Measurements from ENCODE around the gene OPRPN. TPM values are rescaled to one million over a fixed set of nuclear protein-coding genes. Genes with fewer than 3 reads are reported as not detected.

OPRPN gene
- total RNA-seq, 1 donor from 2014 or later, result not detected

DNA sequence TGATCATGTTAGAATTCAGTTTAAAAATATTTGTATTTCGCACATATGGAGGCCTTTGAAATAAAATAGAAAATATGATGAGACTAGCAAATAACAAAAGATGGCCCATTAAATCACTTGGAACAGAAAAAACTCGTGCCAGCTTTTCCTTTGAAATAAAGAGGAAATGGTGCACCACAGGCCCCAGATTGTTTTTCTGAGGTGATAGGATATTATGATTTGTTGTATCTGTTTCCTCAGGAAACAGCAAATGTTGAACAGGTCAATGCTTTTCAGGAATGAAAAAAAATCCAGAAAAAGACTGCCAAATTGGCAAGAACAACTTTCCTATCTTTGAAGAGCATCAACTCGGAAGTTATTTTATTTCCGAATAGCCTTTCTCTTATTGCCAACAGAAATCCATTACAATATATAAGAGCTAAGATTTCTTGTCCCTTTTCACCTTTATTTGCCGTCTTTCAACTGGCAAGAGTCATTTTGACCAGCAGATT lies 15.0 kb upstream of the OPRPN start, which contains the start of gene SMR3B:
TSS of gene SMR3B (plus strand) at position 441 of the 491 bp plus-strand sequence. CDS start 1,380 bp downstream, outside the sequence.
- Mint-ChIP-seq H3K9me3 (ENCODE audit: unreplicated experiment) (no peaks in the 10 kb centered on the region), H3K4me1 (ENCODE audit: low read depth, unreplicated experiment) (no peaks in the 10 kb centered on the region), H3K27me3 (ENCODE audit: unreplicated experiment) (no peaks in the 10 kb centered on the region), H3K36me3 (ENCODE audit: unreplicated experiment) (no peaks in the 10 kb centered on the region), H3K4me3 (ENCODE audit: unreplicated experiment) (no peak within 1 kb of the TSS), H3K27ac (ENCODE audit: unreplicated experiment) (no peak within 1 kb of the TSS)
- DNase-seq, result no peak
- no peak for TF ChIP-seq CTCF (IDR thresholded peaks at IDR 0.05; ENCODE audit: partially characterized antibody, unreplicated experiment)

GRCh38 chr4:70392057-70392776 lies 5.5 kb upstream of the OPRPN start:
- no peaks in the 10 kb centered on the region for H3K4me1 Mint-ChIP-seq (ENCODE audit: low read depth, unreplicated experiment)
- no peak for TF ChIP-seq CTCF (IDR thresholded peaks at IDR 0.05; ENCODE audit: partially characterized antibody, unreplicated experiment)
- no peak overlapping the region for H3K27ac Mint-ChIP-seq (ENCODE audit: unreplicated experiment)
- H3K27me3 Mint-ChIP-seq (ENCODE audit: unreplicated experiment), result no peaks in the 10 kb centered on the region
- no peak for DNase-seq
- no peaks in the 10 kb centered on the region for H3K9me3 Mint-ChIP-seq (ENCODE audit: unreplicated experiment)
- no peaks in the 10 kb centered on the region for H3K36me3 Mint-ChIP-seq (ENCODE audit: unreplicated experiment)
- H3K4me3 Mint-ChIP-seq (ENCODE audit: unreplicated experiment), result no peak overlapping the region

DNA sequence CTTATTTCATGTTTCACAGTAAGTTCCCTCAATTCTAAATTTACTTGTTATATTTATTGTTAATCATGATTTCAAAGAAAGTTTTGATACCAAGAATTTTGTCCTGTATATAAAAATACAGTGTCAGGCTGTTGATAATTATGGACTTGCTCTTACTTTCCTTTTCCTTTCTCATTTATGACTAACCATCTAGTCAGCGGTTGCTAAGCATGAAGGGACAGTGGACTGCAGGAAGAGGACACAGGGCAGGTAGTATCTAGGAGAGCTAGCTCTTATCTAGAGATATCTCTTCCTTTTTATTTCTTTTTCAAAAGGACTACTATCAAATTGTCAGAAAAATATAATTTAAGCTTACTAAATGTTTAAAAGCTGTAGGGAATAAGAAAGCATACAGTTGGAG lies 1.6 kb downstream of the OPRPN start:
- no peaks in the 10 kb centered on the region for H3K27me3 Mint-ChIP-seq (ENCODE audit: unreplicated experiment)
- no peak overlapping the region for H3K4me3 Mint-ChIP-seq (ENCODE audit: unreplicated experiment)
- no peaks in the 10 kb centered on the region for H3K4me1 Mint-ChIP-seq (ENCODE audit: low read depth, unreplicated experiment)
- H3K9me3 Mint-ChIP-seq (ENCODE audit: unreplicated experiment), result no peaks in the 10 kb centered on the region
- no peak for TF ChIP-seq CTCF (IDR thresholded peaks at IDR 0.05; ENCODE audit: partially characterized antibody, unreplicated experiment)
- DNase-seq, result no peak
- H3K27ac Mint-ChIP-seq (ENCODE audit: unreplicated experiment), result no peak overlapping the region
- no peaks in the 10 kb centered on the region for H3K36me3 Mint-ChIP-seq (ENCODE audit: unreplicated experiment)

DNA sequence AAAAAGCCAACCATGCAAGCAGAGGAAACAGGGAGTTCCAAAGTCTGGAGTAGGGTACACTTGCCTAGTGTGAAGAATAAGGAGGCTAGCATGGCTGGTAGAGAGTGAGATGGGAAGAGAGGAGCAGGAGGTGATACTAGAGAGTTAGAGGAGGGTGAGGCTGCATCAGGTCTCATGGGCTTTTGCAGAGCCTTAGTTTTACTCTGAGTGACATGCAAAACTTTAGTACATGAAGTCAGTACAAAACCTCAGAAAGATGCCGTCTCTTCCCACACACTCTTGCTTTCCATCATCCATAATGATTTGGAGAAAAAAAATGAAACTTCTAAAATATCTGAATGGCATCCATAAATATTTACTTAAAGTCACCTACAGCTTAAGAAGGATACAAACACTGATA lies 5.0 kb downstream of the OPRPN start:
- Mint-ChIP-seq H3K4me1 (ENCODE audit: low read depth, unreplicated experiment) (no peaks in the 10 kb centered on the region), H3K9me3 (ENCODE audit: unreplicated experiment) (no peaks in the 10 kb centered on the region), H3K27ac (ENCODE audit: unreplicated experiment) (no peak overlapping the region), H3K27me3 (ENCODE audit: unreplicated experiment) (no peaks in the 10 kb centered on the region), H3K36me3 (ENCODE audit: unreplicated experiment) (no peaks in the 10 kb centered on the region), H3K4me3 (ENCODE audit: unreplicated experiment) (no peak overlapping the region)
- DNase-seq, result no peak
- TF ChIP-seq CTCF (IDR thresholded peaks at IDR 0.05; ENCODE audit: partially characterized antibody, unreplicated experiment), result no peak

- no peaks in the 10 kb centered on the region for H3K36me3 Mint-ChIP-seq (ENCODE audit: unreplicated experiment)
- DNase-seq, result no peak
- no peaks in the 10 kb centered on the region for H3K4me1 Mint-ChIP-seq (ENCODE audit: low read depth, unreplicated experiment)
- H3K27ac Mint-ChIP-seq (ENCODE audit: unreplicated experiment), result no peak overlapping the region
- no peaks in the 10 kb centered on the region for H3K27me3 Mint-ChIP-seq (ENCODE audit: unreplicated experiment)
- H3K4me3 Mint-ChIP-seq (ENCODE audit: unreplicated experiment), result no peak overlapping the region
- H3K9me3 Mint-ChIP-seq (ENCODE audit: unreplicated experiment), result no peaks in the 10 kb centered on the region
- TF ChIP-seq CTCF (IDR thresholded peaks at IDR 0.05; ENCODE audit: partially characterized antibody, unreplicated experiment), result no peak
Observed at GRCh38 chr4:70405765-70406164, 8.0 kb downstream of the OPRPN start.

Data from glutamatergic neuron (in vitro differentiated cells).